HG02623 (cell line): Measurements from ENCODE around the gene PDE7B.
A peak's percentile ranks its signal among the peaks of the same experiment; 100 is the strongest.
"Not testable (repeated sequence)": the region's sequence is repeated elsewhere in the genome, so short reads cannot be mapped to it uniquely, and the experiment has no call there.

Experiments
- ATAC-seq: cut with Tn5 transposase; IDR thresholded peaks from one replicate; pipeline ENCODE4 v1.9.1; 2021; ENCODE audit warnings: moderate library complexity; ENCODE audit not compliant: unreplicated experiment

Gene PDE7B

GRCh38 chr6:135842618-135843392, 8.7 kb upstream of the PDE7B start:
- ATAC-seq: no peak

GRCh38 chr6:135850882-135851281, 619 bp upstream of the PDE7B start:
- ATAC-seq: no peak

- no peak for ATAC-seq
Observed at GRCh38 chr6:135852746-135853145, 1.2 kb downstream of the PDE7B start.

GRCh38 chr6:135853227-135853626, 1.7 kb downstream of the PDE7B start:
- no peak for ATAC-seq

GRCh38 chr6:135853986-135854385, 2.5 kb downstream of the PDE7B start:
- ATAC-seq: no peak

- no peak for ATAC-seq
Observed at GRCh38 chr6:135854799-135855198, 3.3 kb downstream of the PDE7B start.

GRCh38 chr6:135858931-135859330, 7.4 kb downstream of the PDE7B start:
- ATAC-seq: no peak

GRCh38 chr6:135860361-135860760, 8.9 kb downstream of the PDE7B start:
- no peak for ATAC-seq

GRCh38 chr6:135861189-135861588, 9.7 kb downstream of the PDE7B start:
- ATAC-seq: peak; percentile 57

- not testable (repeated sequence) for ATAC-seq
Observed at GRCh38 chr6:135864929-135865328, 13.4 kb downstream of the PDE7B start.

GRCh38 chr6:135866445-135867123, 15.1 kb downstream of the PDE7B start:
- ATAC-seq: no peak

GRCh38 chr6:135867332-135867731, 15.8 kb downstream of the PDE7B start:
- ATAC-seq: no peak

- no peak for ATAC-seq
Observed at GRCh38 chr6:135869857-135870256, 18.4 kb downstream of the PDE7B start.

- no peak for ATAC-seq
Observed at GRCh38 chr6:135870722-135871121, 19.2 kb downstream of the PDE7B start.

GRCh38 chr6:135871296-135871695, 19.8 kb downstream of the PDE7B start:
- no peak for ATAC-seq

GRCh38 chr6:135871878-135872277, 20.4 kb downstream of the PDE7B start:
- no peak for ATAC-seq

GRCh38 chr6:135875446-135875845, 23.9 kb downstream of the PDE7B start:
- ATAC-seq: no peak

GRCh38 chr6:135876058-135876457, 24.6 kb downstream of the PDE7B start:
- no peak for ATAC-seq

- no peak for ATAC-seq
Observed at GRCh38 chr6:135877666-135878065, 26.2 kb downstream of the PDE7B start.

GRCh38 chr6:135880066-135880972, 28.8 kb downstream of the PDE7B start:
- ATAC-seq: peak; percentile 95

- ATAC-seq: no peak
Observed at GRCh38 chr6:135883045-135883444, 31.5 kb downstream of the PDE7B start.
